Activated T-cell treated with anti-CD3 and anti-CD28 coated beads for 4 hours (primary cell): ENCODE measurements around the gene SSU72.
"Not testable (repeated sequence)": the region's sequence is repeated elsewhere in the genome, so short reads cannot be mapped to it uniquely, and the experiment has no call there.

Experiments used
- DNase-seq: peaks from one replicate; pipeline ENCODE4 v3.0.0-alpha.2; 2020

SSU72 gene

GRCh38 chr1:1524750-1525383, 49.8 kb downstream of the SSU72 start:
- DNase-seq = not testable (repeated sequence)

- DNase-seq = not testable (repeated sequence)
Measured at GRCh38 chr1:1523651-1524050, 51.0 kb downstream of the SSU72 start.

- DNase-seq = not testable (repeated sequence)
Measured at GRCh38 chr1:1523226-1523625, 51.4 kb downstream of the SSU72 start.

GRCh38 chr1:1522536-1522935, 52.1 kb downstream of the SSU72 start:
- not testable (repeated sequence) for DNase-seq

- no peak for DNase-seq
Measured at GRCh38 chr1:1521331-1521730, 53.3 kb downstream of the SSU72 start.

GRCh38 chr1:1519805-1520505, 54.7 kb downstream of the SSU72 start:
- DNase-seq = not testable (repeated sequence)

GRCh38 chr1:1518621-1519007, 56.0 kb downstream of the SSU72 start:
- not testable (repeated sequence) for DNase-seq

- DNase-seq = no peak
Measured at GRCh38 chr1:1517973-1518620, 56.6 kb downstream of the SSU72 start.

GRCh38 chr1:1516923-1517322, 57.7 kb downstream of the SSU72 start:
- DNase-seq = not testable (repeated sequence)

GRCh38 chr1:1514376-1514775, 60.3 kb downstream of the SSU72 start:
- not testable (repeated sequence) for DNase-seq

- not testable (repeated sequence) for DNase-seq
Measured at GRCh38 chr1:1513675-1514074, 61.0 kb downstream of the SSU72 start.

GRCh38 chr1:1512425-1512824, 62.2 kb downstream of the SSU72 start:
- not testable (repeated sequence) for DNase-seq

GRCh38 chr1:1511533-1512285, 63.0 kb downstream of the SSU72 start, which contains the start of gene ATAD3A:
TSS of gene ATAD3A (plus strand) at chr1:1512162. CDS start at chr1:1512269, 107 bp downstream.
- peak; percentile 90 for DNase-seq

- no peak for DNase-seq
Measured at GRCh38 chr1:1510912-1511532, 63.6 kb downstream of the SSU72 start.

GRCh38 chr1:1509465-1509850, 65.2 kb downstream of the SSU72 start:
- DNase-seq = not testable (repeated sequence)

GRCh38 chr1:1508775-1509464, 65.7 kb downstream of the SSU72 start:
- DNase-seq = not testable (repeated sequence)

- DNase-seq = no peak
Measured at GRCh38 chr1:1507305-1507704, 67.4 kb downstream of the SSU72 start.

- DNase-seq = not testable (repeated sequence)
Measured at GRCh38 chr1:1505801-1506200, 68.9 kb downstream of the SSU72 start.

- not testable (repeated sequence) for DNase-seq
Measured at GRCh38 chr1:1505366-1505798, 69.3 kb downstream of the SSU72 start.

GRCh38 chr1:1504777-1505365, 69.8 kb downstream of the SSU72 start:
- peak; percentile 56 for DNase-seq

- not testable (repeated sequence) for DNase-seq
Measured at GRCh38 chr1:1495461-1495975, 79.1 kb downstream of the SSU72 start.
